GM12878 (cell line): ENCODE measurements around the gene ARHGAP6.
"Not testable (repeated sequence)": the region's sequence is repeated elsewhere in the genome, so short reads cannot be mapped to it uniquely, and the experiment has no call there.

Experiments used
- BACH1 ChIP-seq: fragments of 450-650 bp; IDR thresholded peaks from 2 replicates; pipeline ENCODE4 v1.6.1; 2017; ENCODE audit warnings: mild to moderate bottlenecking, borderline replicate concordance
- BRCA1 ChIP-seq: IDR thresholded peaks from 2 replicates; pipeline ENCODE4 v1.6.1; 2011; ENCODE audit warnings: low read depth, low read length, improper control_type of control experiment
- CTCF ChIP-seq, 3 experiments: IDR thresholded peaks in 2 of 3; conservative IDR thresholded peaks in 1 of 3; 2 replicates each; pipeline ENCODE4 v1.5.1; 2011; ENCODE audit warnings: low read depth in 3 of 3, low read length in 3 of 3, mild to moderate bottlenecking in 3 of 3, control low read depth in 2 of 3, moderate library complexity in 2 of 3, inconsistent platforms in 1 of 3, mixed read lengths in 1 of 3; ENCODE audit not compliant: control insufficient read depth in 2 of 3, insufficient read depth in 1 of 3; ENCODE audit errors: extremely low read depth in 1 of 3
- ESRRA ChIP-seq: IDR thresholded peaks from 2 replicates; pipeline ENCODE4 v1.6.1; 2012; ENCODE audit warnings: mild to moderate bottlenecking, low read length, improper control_type of control experiment
- MAX ChIP-seq: IDR thresholded peaks from 2 replicates; pipeline ENCODE4 v1.6.1; 2012; ENCODE audit warnings: low read depth, low read length, improper control_type of control experiment
- MEF2A ChIP-seq: IDR thresholded peaks from 2 replicates; pipeline ENCODE4 v1.6.1; 2011; ENCODE audit warnings: low read depth, mild to moderate bottlenecking, low read length, moderate library complexity; ENCODE audit not compliant: insufficient read depth
- MXI1 ChIP-seq: fragments of 150-350 bp; IDR thresholded peaks from 2 replicates; pipeline ENCODE4 v1.6.1; 2011; ENCODE audit warnings: low read depth, mild to moderate bottlenecking, inconsistent platforms, low read length, improper control_type of control experiment
- NFIC ChIP-seq: IDR thresholded peaks from 2 replicates; pipeline ENCODE4 v1.6.1; 2012; ENCODE audit warnings: low read depth, mild to moderate bottlenecking, inconsistent platforms, low read length, moderate library complexity
- POLR2A ChIP-seq: IDR thresholded peaks from 2 replicates; pipeline ENCODE4 v1.6.1; 2011; ENCODE audit warnings: low read depth, mild to moderate bottlenecking, low read length
- POLR2AphosphoS5 ChIP-seq: IDR thresholded peaks from 2 replicates; pipeline ENCODE4 v1.6.1; 2011; ENCODE audit warnings: mild to moderate bottlenecking, low read length, inconsistent platforms
- STAT1 ChIP-seq: fragments of 450-650 bp; conservative IDR thresholded peaks from 2 replicates; pipeline ENCODE4 v1.6.1; 2014; ENCODE audit warnings: antibody characterized with exemption, mild to moderate bottlenecking
- TF ChIP-seq, protein P1 (sequence below): IDR thresholded peaks from 2 replicates; pipeline ENCODE4 v1.6.1; 2012; ENCODE audit warnings: mild to moderate bottlenecking, low read depth, low read length
- TF ChIP-seq, protein P2 (sequence below): fragments of 450-650 bp; IDR thresholded peaks from 2 replicates; pipeline ENCODE4 v1.6.1; 2017; ENCODE audit warnings: mild to moderate bottlenecking, low read depth, inconsistent platforms; ENCODE audit not compliant: poor library complexity, severe bottlenecking

DNA sequence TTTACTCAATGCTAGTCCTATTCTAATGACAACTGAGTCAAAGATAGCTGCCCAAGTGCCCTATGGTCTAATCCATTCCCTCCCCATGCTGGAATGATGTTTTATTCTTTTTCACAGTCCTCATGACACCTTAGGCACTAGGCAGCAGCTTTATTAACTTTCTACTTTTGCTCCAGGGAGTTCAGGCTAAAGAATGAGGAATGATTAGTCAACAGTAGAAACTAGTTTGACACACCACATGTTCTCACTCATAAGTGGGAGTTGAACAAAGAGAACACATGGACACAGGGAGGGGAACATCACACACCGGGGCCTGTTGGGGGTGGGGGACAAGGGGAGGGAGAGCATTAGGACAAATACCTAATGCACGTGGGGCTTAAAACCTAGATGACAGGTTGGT is 309.8 kb downstream of the ARHGAP6 start:
- not testable (repeated sequence) for TF ChIP-seq STAT1; NFIC; POLR2A; ESRRA; BACH1; POLR2AphosphoS5; CTCF (IDR thresholded peaks at IDR 0.05 in 2 of 3, conservative IDR thresholded peaks at IDR 0.05 in 1 of 3; ENCODE audit: control insufficient read depth in 2 of 3, extremely low read depth in 1 of 3, insufficient read depth in 1 of 3, low read depth in 3 of 3, low read length in 3 of 3); MXI1; BRCA1; MEF2A; MAX
- TF ChIP-seq, protein P1, sequence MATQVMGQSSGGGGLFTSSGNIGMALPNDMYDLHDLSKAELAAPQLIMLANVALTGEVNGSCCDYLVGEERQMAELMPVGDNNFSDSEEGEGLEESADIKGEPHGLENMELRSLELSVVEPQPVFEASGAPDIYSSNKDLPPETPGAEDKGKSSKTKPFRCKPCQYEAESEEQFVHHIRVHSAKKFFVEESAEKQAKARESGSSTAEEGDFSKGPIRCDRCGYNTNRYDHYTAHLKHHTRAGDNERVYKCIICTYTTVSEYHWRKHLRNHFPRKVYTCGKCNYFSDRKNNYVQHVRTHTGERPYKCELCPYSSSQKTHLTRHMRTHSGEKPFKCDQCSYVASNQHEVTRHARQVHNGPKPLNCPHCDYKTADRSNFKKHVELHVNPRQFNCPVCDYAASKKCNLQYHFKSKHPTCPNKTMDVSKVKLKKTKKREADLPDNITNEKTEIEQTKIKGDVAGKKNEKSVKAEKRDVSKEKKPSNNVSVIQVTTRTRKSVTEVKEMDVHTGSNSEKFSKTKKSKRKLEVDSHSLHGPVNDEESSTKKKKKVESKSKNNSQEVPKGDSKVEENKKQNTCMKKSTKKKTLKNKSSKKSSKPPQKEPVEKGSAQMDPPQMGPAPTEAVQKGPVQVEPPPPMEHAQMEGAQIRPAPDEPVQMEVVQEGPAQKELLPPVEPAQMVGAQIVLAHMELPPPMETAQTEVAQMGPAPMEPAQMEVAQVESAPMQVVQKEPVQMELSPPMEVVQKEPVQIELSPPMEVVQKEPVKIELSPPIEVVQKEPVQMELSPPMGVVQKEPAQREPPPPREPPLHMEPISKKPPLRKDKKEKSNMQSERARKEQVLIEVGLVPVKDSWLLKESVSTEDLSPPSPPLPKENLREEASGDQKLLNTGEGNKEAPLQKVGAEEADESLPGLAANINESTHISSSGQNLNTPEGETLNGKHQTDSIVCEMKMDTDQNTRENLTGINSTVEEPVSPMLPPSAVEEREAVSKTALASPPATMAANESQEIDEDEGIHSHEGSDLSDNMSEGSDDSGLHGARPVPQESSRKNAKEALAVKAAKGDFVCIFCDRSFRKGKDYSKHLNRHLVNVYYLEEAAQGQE: not testable (repeated sequence)
- TF ChIP-seq, protein P2, sequence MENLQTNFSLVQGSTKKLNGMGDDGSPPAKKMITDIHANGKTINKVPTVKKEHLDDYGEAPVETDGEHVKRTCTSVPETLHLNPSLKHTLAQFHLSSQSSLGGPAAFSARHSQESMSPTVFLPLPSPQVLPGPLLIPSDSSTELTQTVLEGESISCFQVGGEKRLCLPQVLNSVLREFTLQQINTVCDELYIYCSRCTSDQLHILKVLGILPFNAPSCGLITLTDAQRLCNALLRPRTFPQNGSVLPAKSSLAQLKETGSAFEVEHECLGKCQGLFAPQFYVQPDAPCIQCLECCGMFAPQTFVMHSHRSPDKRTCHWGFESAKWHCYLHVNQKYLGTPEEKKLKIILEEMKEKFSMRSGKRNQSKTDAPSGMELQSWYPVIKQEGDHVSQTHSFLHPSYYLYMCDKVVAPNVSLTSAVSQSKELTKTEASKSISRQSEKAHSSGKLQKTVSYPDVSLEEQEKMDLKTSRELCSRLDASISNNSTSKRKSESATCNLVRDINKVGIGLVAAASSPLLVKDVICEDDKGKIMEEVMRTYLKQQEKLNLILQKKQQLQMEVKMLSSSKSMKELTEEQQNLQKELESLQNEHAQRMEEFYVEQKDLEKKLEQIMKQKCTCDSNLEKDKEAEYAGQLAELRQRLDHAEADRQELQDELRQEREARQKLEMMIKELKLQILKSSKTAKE: not testable (repeated sequence)
